DND-41 (cell line): ENCODE results near the gene NF1.
"Not testable (repeated sequence)": the region's sequence is repeated elsewhere in the genome, so short reads cannot be mapped to it uniquely, and the experiment has no call there.

Experiments used
- EZH2 ChIP-seq: IDR thresholded peaks from 3 replicates; pipeline ENCODE4 v1.6.1; 2012; ENCODE audit warnings: borderline replicate concordance, low read depth, mild to moderate bottlenecking, moderate library complexity, low read length, inconsistent platforms; ENCODE audit not compliant: severe bottlenecking
- TF ChIP-seq, protein P1 (sequence below): IDR thresholded peaks from 2 replicates; pipeline ENCODE4 v1.5.1; 2012; ENCODE audit warnings: borderline replicate concordance, low read length, moderate library complexity, mild to moderate bottlenecking; ENCODE audit not compliant: poor library complexity, severe bottlenecking; ENCODE audit errors: extremely low read depth

DNA sequence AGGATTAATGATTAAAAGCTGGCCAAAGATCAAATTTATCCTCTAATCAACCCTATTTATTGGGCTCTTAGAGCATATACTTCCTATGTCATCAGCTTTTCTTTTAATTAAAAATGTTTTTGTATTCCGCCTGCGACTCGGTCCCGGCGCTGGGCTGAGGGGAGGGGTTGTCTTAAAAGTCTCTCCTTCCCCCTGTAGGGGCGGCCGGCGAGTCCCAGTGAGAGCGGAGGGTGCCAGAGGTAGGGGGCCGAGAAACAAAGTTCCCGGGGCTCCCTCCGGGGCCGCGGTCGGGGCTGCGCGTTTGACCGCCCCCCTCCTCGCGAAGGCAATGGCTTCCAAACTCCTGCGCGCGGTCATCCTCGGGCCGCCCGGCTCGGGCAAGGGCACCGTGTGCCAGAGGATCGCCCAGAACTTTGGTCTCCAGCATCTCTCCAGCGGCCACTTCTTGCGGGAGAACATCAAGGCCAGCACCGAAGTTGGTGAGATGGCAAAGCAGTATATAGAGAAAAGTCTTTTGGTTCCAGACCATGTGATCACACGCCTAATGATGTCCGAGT, 250.5 kb downstream of the NF1 start:
- TF ChIP-seq, protein P1, sequence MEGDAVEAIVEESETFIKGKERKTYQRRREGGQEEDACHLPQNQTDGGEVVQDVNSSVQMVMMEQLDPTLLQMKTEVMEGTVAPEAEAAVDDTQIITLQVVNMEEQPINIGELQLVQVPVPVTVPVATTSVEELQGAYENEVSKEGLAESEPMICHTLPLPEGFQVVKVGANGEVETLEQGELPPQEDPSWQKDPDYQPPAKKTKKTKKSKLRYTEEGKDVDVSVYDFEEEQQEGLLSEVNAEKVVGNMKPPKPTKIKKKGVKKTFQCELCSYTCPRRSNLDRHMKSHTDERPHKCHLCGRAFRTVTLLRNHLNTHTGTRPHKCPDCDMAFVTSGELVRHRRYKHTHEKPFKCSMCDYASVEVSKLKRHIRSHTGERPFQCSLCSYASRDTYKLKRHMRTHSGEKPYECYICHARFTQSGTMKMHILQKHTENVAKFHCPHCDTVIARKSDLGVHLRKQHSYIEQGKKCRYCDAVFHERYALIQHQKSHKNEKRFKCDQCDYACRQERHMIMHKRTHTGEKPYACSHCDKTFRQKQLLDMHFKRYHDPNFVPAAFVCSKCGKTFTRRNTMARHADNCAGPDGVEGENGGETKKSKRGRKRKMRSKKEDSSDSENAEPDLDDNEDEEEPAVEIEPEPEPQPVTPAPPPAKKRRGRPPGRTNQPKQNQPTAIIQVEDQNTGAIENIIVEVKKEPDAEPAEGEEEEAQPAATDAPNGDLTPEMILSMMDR, result not testable (repeated sequence)
- TF ChIP-seq EZH2, result not testable (repeated sequence)
